SK-N-MC (cell line): Measurements from ENCODE around the gene KLHL29.

ENCODE experiments used
- EZH2 ChIP-seq: fragments of 200-600 bp; sonication (generic); IDR thresholded peaks from one replicate; pipeline ENCODE4 v1.6.1; 2017; ENCODE audit warnings: antibody characterized with exemption
- FOXP2 ChIP-seq: optimal IDR thresholded peaks from 2 replicates; pipeline ENCODE3; 2011; ENCODE audit warnings: mild to moderate bottlenecking, moderate library complexity; ENCODE audit not compliant: insufficient read depth; ENCODE audit errors: extremely low read length, control extremely low read depth
- POLR2AphosphoS5 ChIP-seq: IDR thresholded peaks from 2 replicates; pipeline ENCODE4 v1.6.1; 2012; ENCODE audit warnings: mild to moderate bottlenecking, low read depth, low read length, borderline replicate concordance

- TF ChIP-seq EZH2 = no peak
- no peak for TF ChIP-seq POLR2AphosphoS5
- TF ChIP-seq FOXP2 = no peak
These were observed 318.8 kb downstream of the KLHL29 start for GRCh38 chr2:23703583-23704385.
